Fibroblast of skin of left biceps (primary cell): ENCODE results near the gene CD82.
"Not testable (repeated sequence)": the region's sequence is repeated elsewhere in the genome, so short reads cannot be mapped to it uniquely, and the experiment has no call there.

Source experiments
- DNase-seq, 2 experiments: peaks; one replicate each; pipeline ENCODE4 v3.0.0-alpha.2; 2013; ENCODE audit warnings: low read depth in 2 of 2

The CD82 gene

DNA sequence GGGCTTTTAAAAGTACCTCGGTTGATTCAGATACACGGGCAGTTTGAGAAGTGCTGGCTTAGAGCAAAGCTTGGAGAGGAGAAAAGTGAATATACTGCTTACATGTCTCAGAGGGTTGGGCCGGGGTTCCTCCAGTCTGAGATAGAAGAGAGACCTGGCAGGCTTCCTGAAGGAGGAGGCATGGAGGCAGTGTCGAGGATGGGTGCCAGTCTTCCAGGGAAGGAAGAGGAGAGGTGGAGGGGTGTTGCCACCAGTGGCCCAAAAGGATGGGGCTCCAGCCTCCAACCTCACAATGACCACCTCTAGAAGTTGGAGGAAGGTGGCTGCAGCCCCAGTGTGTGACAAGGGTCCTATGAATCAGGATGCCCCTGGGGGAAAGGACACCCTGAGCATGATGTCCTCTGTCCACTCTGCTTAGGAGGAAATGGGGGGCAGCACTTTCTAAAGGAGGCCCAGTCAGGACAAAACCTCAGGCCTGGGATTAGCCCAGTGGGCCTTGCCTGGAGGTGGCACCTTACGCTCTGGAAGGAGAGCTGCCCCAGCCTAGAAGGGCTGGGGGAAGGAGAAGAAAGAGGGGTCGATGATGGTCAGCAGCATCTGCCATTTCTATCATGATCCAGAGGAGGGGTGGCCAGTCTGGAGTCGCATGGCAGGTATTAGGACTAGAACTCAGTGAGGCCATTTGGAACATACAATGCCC lies 65.2 kb downstream of the CD82 start:
- no peak for DNase-seq

DNA sequence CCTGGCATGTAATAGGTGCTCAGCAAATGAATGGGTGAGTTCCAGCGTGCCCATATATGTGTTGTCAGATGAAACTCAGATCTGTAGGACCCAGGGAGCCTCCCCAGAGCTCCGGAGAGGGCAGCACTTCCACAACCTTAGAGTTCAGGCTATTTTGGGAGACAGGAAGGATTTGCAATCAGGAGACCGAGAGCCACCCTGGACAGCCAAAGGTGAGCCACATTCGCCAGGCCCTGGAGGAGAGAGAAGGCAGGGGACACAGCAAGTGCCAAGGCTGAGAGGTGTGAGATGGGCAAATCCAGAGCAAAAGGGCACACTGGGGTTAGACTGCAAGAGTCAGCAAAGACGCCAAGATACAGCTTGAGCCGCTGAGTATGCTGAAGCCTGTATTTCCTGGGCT lies 66.4 kb downstream of the CD82 start:
- DNase-seq: no peak

DNA sequence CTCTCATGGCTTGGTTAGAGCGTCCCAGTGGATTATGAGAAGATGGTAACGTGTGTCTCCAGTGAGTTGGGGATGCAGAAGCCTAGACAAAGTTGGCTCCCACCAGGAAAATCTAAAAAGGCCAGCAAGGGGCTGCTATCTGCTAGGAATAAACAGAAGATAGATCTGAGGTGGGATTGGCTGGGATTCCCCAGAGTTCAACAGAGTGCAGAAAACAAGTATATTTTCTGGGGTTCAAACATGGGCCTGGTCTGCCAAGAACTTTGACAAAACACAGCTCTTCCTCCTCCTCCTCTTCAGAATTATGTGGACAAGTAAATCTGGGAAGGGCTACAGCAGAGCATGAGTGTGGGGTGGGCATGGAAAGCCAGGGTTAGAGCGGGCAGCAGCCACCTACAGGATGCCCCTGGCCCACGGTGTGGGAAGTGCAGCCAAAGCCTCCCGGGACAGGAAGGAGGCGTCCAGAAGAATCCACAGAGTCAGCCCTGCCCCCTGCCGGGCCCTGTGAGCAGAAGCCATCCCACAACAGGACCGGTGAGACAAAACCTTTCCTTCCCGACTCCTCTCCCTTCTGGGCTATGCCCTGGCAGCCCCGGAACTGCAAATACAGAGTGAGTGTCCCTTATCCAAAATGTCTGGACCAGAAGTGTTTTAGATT lies 67.1 kb downstream of the CD82 start:
- no peak for DNase-seq

DNA sequence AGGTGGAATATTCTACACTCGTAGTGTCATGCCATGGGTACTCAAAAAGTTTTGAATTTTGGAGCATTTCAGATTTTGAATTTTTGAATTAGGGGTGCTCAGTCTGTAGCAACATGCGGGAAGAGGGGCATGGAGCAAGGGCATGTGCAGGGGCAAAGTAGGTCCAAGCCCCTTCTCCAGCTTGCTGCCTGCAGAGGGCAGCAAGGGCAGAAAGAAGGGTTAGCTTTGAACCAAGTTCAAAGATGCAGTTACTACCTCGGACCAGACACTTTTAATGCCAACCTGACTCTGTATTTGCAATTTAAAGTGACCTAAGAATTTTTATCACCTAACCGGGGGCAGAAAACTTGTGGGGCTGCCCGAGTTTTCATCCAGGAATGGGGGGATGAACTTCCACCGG lies 68.2 kb downstream of the CD82 start:
- DNase-seq: no peak

DNA sequence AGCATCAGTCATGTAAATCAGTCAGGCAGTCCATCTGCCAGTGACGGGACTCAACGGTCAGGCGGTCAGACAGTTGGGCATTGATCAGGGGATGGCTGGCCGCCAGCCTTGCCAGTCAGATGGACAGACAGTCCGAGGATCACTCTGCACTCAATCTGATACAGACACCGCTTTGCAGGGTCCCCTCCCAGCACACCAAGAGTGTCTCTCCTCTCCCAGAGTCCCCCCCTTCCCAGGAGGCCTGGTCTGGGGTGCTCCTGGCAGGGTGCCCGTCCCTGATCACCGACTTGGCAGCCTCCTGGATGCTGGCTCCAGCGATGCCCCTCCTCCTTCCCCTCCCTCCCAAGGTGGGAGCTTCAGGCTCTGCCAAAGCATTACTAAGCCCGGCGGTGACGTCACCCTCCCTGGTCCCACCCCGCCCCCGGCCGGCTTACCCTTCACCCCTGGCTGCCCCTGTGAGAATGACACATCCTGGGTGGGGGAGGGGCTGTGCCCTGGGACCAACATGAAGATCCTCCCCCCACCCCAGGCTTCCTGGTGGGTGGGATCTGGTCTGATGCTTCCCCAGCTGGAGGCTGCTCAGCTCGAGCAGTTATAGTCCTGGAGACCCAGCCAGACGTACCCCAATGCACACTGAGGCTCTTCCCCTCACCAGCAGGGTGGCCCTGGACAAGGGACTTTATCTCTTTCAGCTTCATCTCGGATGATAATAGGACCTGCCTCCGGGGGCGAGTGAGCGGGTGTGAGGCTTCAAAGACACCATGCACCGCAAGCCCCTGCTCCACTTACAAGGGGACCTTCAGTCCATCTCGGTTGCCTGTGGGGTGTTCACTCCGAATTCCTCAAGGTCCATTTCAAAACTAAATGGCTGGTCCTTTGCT lies 69.2 kb downstream of the CD82 start:
- peak; percentile 15 to 19 for DNase-seq

GRCh38 chr11:44637487-44637886 lies 72.0 kb downstream of the CD82 start:
- no peak for DNase-seq

GRCh38 chr11:44638032-44638431 lies 72.6 kb downstream of the CD82 start:
- DNase-seq: no peak

- DNase-seq: no peak
These were observed 77.8 kb downstream of the CD82 start for GRCh38 chr11:44643217-44643616.

- no peak for DNase-seq
These were observed 80.4 kb downstream of the CD82 start for GRCh38 chr11:44645827-44646226.

DNA sequence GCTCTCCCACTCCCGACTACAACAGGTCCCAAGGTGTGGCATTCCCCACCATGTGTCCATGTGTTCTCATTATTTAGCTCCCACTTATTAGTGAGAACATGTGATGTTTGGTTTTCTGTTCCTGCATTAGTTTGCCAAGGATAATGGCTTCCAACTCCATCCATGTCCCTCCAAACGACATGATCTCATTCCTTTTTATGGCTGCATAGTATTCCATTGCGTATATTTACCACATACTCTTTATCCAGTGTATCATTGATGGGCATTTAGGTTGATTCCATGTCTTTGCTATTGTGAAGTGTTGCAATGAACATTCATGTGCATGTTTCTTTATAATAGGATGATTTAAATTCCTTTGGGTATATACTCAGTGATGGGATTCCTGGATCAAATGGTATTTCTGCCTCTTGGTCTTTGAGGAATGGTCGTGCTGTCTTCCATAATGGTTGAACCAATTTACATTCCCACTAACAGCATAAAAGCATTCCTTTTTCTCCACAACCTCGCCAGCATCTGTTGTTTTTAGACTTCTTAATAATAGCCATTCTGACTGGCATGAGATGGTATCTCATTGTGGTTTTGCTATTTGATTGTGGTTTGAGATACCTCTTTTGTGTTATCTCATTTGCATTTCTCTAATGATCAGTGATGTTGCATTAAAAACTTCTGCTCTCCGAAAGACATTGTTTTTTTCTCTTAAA lies 81.9 kb downstream of the CD82 start:
- DNase-seq: not testable (repeated sequence)

DNA sequence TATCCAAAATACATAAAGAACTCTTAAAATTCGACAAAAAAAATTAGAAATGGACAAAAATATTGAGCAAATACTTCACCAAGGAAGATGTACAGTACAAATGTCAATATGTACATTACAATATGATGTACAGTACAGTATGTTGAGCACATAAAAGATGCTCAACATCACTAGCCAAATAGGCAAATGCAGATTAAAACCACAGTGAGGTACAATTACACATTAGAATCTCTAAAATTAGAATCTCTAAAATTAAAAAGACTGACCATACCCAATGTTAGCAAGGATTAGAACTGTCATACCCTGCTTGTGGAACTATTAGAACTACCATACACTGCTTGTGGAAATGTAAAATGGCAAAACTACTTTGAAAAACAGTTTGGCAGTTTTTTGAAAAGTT lies 82.6 kb downstream of the CD82 start:
- no peak for DNase-seq

- no peak for DNase-seq
These were observed 86.2 kb downstream of the CD82 start for GRCh38 chr11:44651535-44652155.

DNA sequence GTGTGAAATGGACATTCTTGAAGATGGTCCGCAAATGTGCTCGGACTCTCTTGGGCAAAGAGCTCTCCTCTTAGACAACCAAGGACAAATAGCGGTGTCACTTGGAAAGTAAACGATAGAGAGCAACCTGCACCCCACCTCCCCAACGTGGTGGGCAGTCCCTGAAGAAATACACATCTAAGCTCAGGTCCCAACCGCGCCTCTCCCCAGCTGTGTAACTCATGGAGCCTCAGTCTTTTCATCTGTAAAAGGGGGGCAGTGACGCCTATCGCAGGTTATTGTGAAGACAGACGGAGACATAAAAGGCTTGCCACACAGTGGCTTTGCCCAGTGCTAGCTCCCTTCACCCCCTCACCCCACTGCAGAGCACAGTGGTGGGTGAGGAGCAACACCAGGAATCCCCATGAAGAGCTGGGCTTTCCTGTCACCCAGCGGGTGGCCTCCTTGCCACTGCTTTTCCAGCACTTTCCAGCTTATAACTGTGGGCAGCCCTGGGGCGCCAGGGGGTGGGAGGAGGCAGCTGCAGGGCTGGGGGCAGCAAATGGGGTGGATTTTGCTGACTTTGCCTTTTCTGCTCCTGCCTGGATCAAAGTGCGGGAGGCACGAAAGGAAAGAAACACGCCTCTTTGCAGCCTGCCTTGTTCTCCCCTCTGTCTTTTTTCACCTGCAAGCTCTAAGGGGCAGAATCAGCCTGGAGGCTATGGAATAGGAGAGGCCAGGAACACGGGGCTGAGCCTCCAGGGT lies 87.6 kb downstream of the CD82 start:
- DNase-seq: no peak

DNA sequence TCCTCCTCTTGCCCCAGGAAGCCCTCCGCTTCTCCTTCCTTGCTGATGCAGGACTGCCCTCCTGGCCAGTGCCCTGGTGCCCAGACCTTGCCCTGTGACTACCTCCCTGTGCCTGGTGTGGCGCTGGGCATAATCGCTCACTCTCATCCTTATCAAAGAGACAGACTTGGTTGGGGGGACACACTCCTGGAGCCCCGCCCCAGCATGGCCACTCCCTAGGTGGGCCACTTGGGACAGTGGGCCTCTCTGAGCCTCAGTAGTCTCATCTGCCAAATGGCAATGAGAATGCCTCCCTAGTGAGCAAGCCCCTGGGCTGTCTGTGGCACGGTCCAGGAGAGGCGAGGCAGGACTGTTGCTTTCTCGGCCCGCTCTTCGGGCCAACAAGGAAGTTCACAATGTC lies 88.6 kb downstream of the CD82 start:
- DNase-seq: no peak

GRCh38 chr11:44654596-44654995 lies 89.1 kb downstream of the CD82 start:
- DNase-seq: no peak

GRCh38 chr11:44657836-44658505 lies 92.5 kb downstream of the CD82 start:
- no peak for DNase-seq

DNA sequence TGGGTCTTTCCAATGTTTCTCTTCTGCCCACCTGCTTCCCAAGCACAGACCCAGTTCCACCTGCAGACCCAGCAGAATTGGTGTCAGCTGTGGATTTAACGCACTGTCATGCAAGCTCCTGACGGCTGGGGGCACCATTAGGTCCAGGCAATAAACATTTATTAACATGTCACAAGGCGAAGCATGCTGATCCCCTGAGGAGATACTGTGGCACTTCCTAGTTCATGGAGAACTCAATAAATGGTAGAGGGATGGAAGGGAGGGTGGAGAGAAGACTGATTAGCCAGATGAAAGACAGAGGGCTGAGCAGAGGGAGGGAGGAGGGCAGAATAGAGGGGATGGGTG lies 93.0 kb downstream of the CD82 start:
- no peak for DNase-seq

DNA sequence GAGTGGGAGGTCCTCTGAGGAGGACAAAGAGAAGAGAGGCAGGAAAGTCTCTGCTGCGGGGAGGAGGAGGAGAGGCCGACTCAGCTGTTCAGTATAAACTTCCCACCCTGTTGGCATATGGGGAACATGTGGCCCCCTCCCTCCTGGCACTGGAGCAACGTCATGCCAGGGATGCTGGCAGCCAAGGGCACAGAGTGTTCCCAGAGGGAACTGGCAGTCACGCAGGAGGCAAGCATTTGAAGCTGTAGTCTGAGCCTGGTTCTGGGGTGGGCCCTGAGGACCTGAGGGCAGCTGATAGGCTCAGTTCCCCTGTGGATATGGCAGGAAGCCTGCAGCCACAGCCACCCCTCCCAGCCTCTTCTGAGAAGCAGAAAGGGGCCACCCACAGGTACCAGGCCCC lies 94.2 kb downstream of the CD82 start:
- no peak for DNase-seq

DNA sequence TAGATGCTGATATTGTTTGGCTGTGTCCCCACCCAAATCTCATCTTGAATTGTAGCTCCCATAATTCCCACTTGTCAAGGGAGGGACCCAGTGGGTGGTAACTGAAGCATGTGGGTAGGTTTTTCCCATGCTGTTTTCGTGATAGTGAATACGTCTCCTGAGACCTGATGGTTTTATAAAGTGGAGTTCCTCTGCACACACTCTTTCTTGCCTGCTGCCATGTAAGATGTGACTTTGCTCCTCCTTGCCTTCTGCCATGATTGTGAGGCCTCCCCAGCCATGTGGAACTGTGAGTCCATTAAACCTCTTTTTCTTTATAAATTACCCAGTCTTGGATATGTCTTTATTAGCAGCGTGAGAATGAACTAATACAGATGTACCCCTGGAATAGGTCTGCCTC lies 95.1 kb downstream of the CD82 start:
- DNase-seq: not testable (repeated sequence)

DNA sequence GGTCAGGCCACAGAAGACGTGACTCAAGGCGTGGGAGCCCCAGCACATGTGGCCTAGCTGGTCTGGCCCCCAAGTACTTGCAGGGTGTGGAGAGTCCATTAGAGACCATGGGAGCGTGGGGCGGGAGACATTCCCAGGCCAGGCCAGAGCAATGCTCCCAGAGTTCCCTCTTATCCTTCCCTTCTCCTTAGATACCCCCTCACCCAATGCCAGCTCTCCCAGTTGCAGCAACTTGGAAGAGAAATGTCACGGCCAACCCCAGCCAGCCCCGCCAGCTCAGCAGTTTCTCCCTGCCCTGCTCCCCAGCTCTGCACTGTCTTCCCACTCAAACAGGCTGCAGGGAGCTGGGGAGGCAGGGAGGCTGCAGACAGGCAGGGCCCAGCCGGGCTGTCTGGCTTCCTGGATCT lies 95.9 kb downstream of the CD82 start:
- DNase-seq: no peak
